ENCODE measurements around the gene NOX5.

NOX5 gene

DNA sequence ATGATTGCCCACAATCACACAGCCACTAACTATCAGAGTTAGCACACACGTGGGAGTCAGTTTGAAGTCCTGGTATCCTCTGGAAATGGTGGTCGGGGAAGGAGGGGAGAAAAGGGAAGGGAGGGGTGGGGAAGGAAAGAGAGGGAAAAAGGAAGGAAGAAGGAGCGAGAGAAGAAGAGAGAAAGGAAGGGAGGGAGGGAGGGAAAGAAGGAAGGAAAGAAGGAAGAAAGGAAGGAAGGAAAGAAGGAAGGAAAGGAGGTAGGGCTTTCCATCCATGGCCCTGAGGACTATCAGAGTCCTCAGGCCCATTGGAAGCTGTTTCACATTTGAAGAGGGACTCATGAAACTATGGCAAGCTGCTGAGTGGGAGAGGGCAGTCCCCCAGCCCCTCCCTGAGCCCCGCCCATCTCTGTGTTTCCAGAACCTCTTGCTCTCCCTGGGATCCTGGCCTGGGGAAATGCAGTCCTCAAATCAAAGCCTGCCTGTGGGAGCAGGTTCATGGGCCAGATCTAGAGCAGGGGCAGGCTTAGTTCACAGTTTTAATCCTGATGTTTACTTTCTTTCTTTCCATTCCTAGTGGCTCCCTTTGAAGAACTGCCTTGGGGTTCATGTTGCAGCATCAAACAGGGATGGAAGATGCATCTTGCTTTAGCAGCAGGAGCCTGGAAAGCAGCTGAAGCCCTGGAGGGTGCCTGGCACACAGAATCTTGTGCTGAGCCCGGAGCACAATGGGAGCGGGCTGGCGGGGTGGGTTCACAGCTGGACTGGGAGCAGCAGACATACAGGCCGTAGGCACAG is 79.8 kb downstream of the NOX5 start:
- CTCF ChIA-PET, result no interaction called here

GRCh38 chr15:69095274-69095673 is 80.8 kb downstream of the NOX5 start:
- POLR2A ChIA-PET, result no interaction called here
- CTCF ChIA-PET, result no interaction called here
- TF ChIP-seq SP1 (IDR thresholded peaks at IDR 0.05) (no peak), CTBP1 (IDR thresholded peaks at IDR 0.05; ENCODE audit: borderline replicate concordance) (no peak), SUZ12 (IDR thresholded peaks at IDR 0.05) (no peak), NFRKB (IDR thresholded peaks at IDR 0.05) (no peak), L3MBTL2 (conservative IDR thresholded peaks at IDR 0.05) (no peak), HDGF (IDR thresholded peaks at IDR 0.05; ENCODE audit: borderline replicate concordance) (no peak), LEF1 (IDR thresholded peaks at IDR 0.05; ENCODE audit: borderline replicate concordance) (no peak), TARDBP (IDR thresholded peaks at IDR 0.05) (no peak), ARNT (IDR thresholded peaks at IDR 0.05) (no peak), ZNF384 (IDR thresholded peaks at IDR 0.05) (no peak), ELF4 (IDR thresholded peaks at IDR 0.05) (no peak), FOXK2 (IDR thresholded peaks at IDR 0.05) (no peak), FOXM1 (IDR thresholded peaks at IDR 0.05; ENCODE audit: borderline replicate concordance) (no peak)
- TF ChIP-seq, protein P1, sequence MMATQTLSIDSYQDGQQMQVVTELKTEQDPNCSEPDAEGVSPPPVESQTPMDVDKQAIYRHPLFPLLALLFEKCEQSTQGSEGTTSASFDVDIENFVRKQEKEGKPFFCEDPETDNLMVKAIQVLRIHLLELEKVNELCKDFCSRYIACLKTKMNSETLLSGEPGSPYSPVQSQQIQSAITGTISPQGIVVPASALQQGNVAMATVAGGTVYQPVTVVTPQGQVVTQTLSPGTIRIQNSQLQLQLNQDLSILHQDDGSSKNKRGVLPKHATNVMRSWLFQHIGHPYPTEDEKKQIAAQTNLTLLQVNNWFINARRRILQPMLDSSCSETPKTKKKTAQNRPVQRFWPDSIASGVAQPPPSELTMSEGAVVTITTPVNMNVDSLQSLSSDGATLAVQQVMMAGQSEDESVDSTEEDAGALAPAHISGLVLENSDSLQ (IDR thresholded peaks at IDR 0.05), result no peak
- DNase-seq (ENCODE audit: extremely low spot score), result no peak

More for the DNA sequence above, 79.8 kb downstream of the NOX5 start:
- no peak for DNase-seq (ENCODE audit: extremely low spot score)
- POLR2A ChIA-PET, result no interaction called here
- TF ChIP-seq NFRKB (IDR thresholded peaks at IDR 0.05) (no peak), SUZ12 (IDR thresholded peaks at IDR 0.05) (no peak)
- TF ChIP-seq, protein P1 (IDR thresholded peaks at IDR 0.05), result no peak

GRCh38 chr15:69096196-69096595 is 81.7 kb downstream of the NOX5 start:
- ChIA-PET POLR2A (interaction anchor here (1.1 kb wide), 1 partner anchor 11 kb away, joined by 3 read pairs; no protein-coding TSS in a partner anchor), CTCF (no interaction called here)
- TF ChIP-seq HDGF (IDR thresholded peaks at IDR 0.05; ENCODE audit: borderline replicate concordance) (no peak), FOXK2 (IDR thresholded peaks at IDR 0.05) (no peak), CTBP1 (IDR thresholded peaks at IDR 0.05; ENCODE audit: borderline replicate concordance) (no peak), ELF4 (IDR thresholded peaks at IDR 0.05) (no peak), LEF1 (IDR thresholded peaks at IDR 0.05; ENCODE audit: borderline replicate concordance) (no peak), SUZ12 (IDR thresholded peaks at IDR 0.05) (no peak), L3MBTL2 (conservative IDR thresholded peaks at IDR 0.05) (no peak), ZNF384 (IDR thresholded peaks at IDR 0.05) (no peak)
- DNase-seq (ENCODE audit: extremely low spot score), result no peak

DNA sequence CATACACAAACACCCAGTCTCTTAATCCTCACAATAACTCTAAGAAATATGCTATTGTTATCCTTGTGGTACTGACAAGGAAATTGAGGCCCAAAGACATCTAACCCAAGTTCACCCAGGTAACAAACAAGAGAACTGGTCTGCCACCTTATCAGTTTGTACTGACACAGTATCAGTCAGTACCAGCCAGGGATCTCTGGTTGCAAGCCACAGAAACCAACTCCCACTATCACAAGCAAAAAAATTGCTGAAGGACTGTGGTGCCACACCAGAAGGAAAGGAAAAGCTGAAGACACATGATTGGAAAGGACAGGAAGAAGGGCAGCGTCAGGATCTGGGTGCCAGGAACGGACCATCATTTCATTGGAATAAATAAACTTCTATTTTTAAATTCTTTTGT is 82.1 kb downstream of the NOX5 start:
- POLR2A ChIA-PET, result interaction anchor here (1.1 kb wide), 1 partner anchor 11 kb away, joined by 3 read pairs; no protein-coding TSS in a partner anchor

DNA sequence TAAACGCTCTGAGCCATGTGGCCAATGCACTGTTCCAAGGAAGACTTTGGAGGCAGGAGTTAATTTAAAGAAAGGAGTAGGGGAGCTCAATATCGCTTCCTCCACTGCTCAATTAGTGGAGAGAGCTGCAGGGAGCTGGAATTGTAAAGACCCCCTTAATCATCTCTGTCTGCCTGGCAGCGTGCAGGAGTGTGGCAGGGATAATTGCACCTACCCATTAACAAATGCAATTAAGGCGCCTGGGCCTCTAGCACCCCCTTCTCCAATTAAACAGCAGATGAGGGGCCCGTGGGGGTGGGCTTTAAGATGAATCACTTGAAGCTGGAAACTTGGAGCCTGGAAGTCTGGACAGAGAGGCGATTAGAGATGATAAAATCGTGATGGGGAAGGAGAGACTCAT is 84.3 kb downstream of the NOX5 start:
- ChIA-PET CTCF (no interaction called here), POLR2A (no interaction called here)
- TF ChIP-seq NFRKB (IDR thresholded peaks at IDR 0.05) (no peak), BHLHE40 (IDR thresholded peaks at IDR 0.05; ENCODE audit: borderline replicate concordance) (no peak), SUZ12 (IDR thresholded peaks at IDR 0.05) (no peak), FOXA1 (IDR thresholded peaks at IDR 0.05) (no peak), TARDBP (IDR thresholded peaks at IDR 0.05) (no peak), SP1 (IDR thresholded peaks at IDR 0.05) (no peak), CTBP1 (IDR thresholded peaks at IDR 0.05; ENCODE audit: borderline replicate concordance) (no peak), LEF1 (IDR thresholded peaks at IDR 0.05; ENCODE audit: borderline replicate concordance) (no peak), ARNT (IDR thresholded peaks at IDR 0.05) (no peak), L3MBTL2 (conservative IDR thresholded peaks at IDR 0.05) (no peak)
- TF ChIP-seq, protein P1 (IDR thresholded peaks at IDR 0.05), result no peak
- DNase-seq (ENCODE audit: extremely low spot score), result no peak

More for the DNA sequence above, 82.1 kb downstream of the NOX5 start:
- DNase-seq (ENCODE audit: extremely low spot score), result no peak
- CTCF ChIA-PET, result no interaction called here
- TF ChIP-seq HDGF (IDR thresholded peaks at IDR 0.05; ENCODE audit: borderline replicate concordance) (no peak), ZNF384 (IDR thresholded peaks at IDR 0.05) (no peak), TARDBP (IDR thresholded peaks at IDR 0.05) (no peak), FOXK2 (IDR thresholded peaks at IDR 0.05) (no peak), LEF1 (IDR thresholded peaks at IDR 0.05; ENCODE audit: borderline replicate concordance) (no peak), NFRKB (IDR thresholded peaks at IDR 0.05) (no peak), ARNT (IDR thresholded peaks at IDR 0.05) (no peak), SP1 (IDR thresholded peaks at IDR 0.05) (no peak), FOXA1 (IDR thresholded peaks at IDR 0.05) (no peak), BHLHE40 (IDR thresholded peaks at IDR 0.05; ENCODE audit: borderline replicate concordance) (no peak), SUZ12 (IDR thresholded peaks at IDR 0.05) (no peak), CTBP1 (IDR thresholded peaks at IDR 0.05; ENCODE audit: borderline replicate concordance) (no peak)
- TF ChIP-seq, protein P1 (IDR thresholded peaks at IDR 0.05), result no peak

DNA sequence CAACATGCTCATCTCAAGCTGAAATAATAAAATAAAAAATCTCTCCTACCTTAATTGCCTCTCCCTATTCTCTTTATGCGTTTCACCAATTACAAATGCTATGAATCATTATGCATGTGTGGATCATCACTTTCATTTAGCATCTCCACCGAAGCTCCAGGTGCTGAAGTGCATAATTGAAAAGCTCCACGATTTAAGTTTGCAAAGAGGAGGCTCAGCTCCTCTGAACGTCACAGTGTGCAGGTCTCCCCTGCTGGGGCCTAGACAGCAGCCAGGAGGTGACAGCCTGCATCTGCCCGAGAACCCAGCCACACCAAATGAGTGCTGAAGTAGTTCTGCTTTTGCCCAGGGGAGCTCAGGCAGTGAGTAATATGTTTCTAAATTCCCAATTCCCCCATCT is 85.4 kb downstream of the NOX5 start:
- DNase-seq (ENCODE audit: extremely low spot score), result no peak
- no peak for TF ChIP-seq L3MBTL2 (conservative IDR thresholded peaks at IDR 0.05)
- TF ChIP-seq SP1 (IDR thresholded peaks at IDR 0.05), result no peak
- no peak for TF ChIP-seq ZNF384 (IDR thresholded peaks at IDR 0.05)
- TF ChIP-seq, protein P1 (IDR thresholded peaks at IDR 0.05), result no peak
- no peak for TF ChIP-seq FOXA1 (IDR thresholded peaks at IDR 0.05)
- no peak for TF ChIP-seq FOXK2 (IDR thresholded peaks at IDR 0.05)
- TF ChIP-seq NFRKB (IDR thresholded peaks at IDR 0.05), result no peak
- TF ChIP-seq ARNT (IDR thresholded peaks at IDR 0.05), result no peak
- POLR2A ChIA-PET, result no interaction called here
- CTCF ChIA-PET, result interaction anchor here (0.7 kb wide), 1 partner anchor 209 kb away, joined by 4 read pairs; no protein-coding TSS in a partner anchor

Measured in HEK293T (cell line).